ENCODE data around the gene EDEM3. TPM values are rescaled to one million over a fixed set of nuclear protein-coding genes. Genes with fewer than 3 reads are reported as not detected.

The EDEM3 gene
- total RNA-seq, 1 donor from 2014 or later = 37.5 TPM

GRCh38 chr1:184673305-184673704 is 81.4 kb downstream of the EDEM3 start:
- H3K27me3 Mint-ChIP-seq = peaks cover 8% of the 10 kb centered on the region
- H3K36me3 Mint-ChIP-seq (ENCODE audit: insufficient read depth) = no peaks in the 10 kb centered on the region
- H3K9me3 Mint-ChIP-seq (ENCODE audit: low read depth) = peaks cover 6% of the 10 kb centered on the region
- peaks cover 28% of the 10 kb centered on the region for H3K4me1 Mint-ChIP-seq (ENCODE audit: low read depth)
- no peak for TF ChIP-seq CTCF (IDR thresholded peaks at IDR 0.05; ENCODE audit: unreplicated experiment)
- H3K4me3 Mint-ChIP-seq (ENCODE audit: low read depth) = no peak overlapping the region
- H3K27ac Mint-ChIP-seq = no peak overlapping the region
- no peak for DNase-seq (ENCODE audit: low spot score, unreplicated experiment)

- Mint-ChIP-seq H3K4me1 (ENCODE audit: low read depth) (peaks cover 28% of the 10 kb centered on the region), H3K27me3 (peaks cover 8% of the 10 kb centered on the region), H3K4me3 (ENCODE audit: low read depth) (peak overlapping the region; percentile 52), H3K27ac (peak overlapping the region; percentile 87), H3K36me3 (ENCODE audit: insufficient read depth) (no peaks in the 10 kb centered on the region), H3K9me3 (ENCODE audit: low read depth) (peaks cover 6% of the 10 kb centered on the region)
- no peak for TF ChIP-seq CTCF (IDR thresholded peaks at IDR 0.05; ENCODE audit: unreplicated experiment)
- DNase-seq (ENCODE audit: low spot score, unreplicated experiment) = no peak
Observed at GRCh38 chr1:184672013-184672726, 82.5 kb downstream of the EDEM3 start.

DNA sequence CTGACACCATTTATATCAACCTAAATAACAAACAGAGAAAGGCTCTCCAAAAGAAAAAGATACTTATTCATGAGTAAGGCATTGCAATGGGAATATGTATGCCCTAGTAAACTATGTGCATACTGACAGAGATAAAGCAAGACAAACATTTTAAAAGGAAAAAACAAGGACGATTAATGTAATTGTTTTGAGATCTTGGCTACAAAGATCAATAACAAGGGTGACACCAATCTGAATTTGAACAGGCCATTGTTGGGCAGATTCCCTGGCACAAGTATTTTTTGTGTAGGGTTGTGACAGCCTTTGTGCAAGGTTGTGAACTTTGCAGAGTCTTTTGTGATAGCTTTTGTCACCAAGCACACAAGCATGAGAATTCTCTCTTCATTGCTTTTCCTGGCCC is 85.3 kb downstream of the EDEM3 start:
- H3K4me1 Mint-ChIP-seq (ENCODE audit: low read depth) = peaks cover 31% of the 10 kb centered on the region
- H3K9me3 Mint-ChIP-seq (ENCODE audit: low read depth) = peaks cover 6% of the 10 kb centered on the region
- no peak for TF ChIP-seq CTCF (IDR thresholded peaks at IDR 0.05; ENCODE audit: unreplicated experiment)
- no peak overlapping the region for H3K27ac Mint-ChIP-seq
- no peak overlapping the region for H3K4me3 Mint-ChIP-seq (ENCODE audit: low read depth)
- peaks cover 26% of the 10 kb centered on the region for H3K27me3 Mint-ChIP-seq
- H3K36me3 Mint-ChIP-seq (ENCODE audit: insufficient read depth) = no peaks in the 10 kb centered on the region
- no peak for DNase-seq (ENCODE audit: low spot score, unreplicated experiment)

DNA sequence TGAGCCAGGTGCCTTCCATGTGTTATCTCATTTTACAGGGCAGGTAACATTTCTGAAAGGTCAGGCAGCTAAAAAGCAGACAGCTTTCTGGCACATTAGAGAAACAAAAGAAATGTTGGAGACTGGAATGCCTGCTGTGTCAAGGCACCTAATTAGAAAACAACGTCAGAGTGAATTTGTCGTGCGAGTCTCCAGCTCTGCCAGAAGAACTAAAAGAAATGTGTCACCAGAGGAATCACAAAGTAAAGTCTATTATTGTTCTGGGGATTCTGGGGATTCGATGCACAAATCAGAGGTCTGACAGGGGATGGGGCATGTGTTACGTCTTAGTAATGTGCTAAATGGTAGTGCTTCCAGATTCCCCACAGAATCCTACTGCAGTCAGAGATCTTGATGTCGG is 89.3 kb downstream of the EDEM3 start:
- DNase-seq (ENCODE audit: low spot score, unreplicated experiment) = no peak
- H3K27me3 Mint-ChIP-seq = peaks cover 35% of the 10 kb centered on the region
- no peak overlapping the region for H3K27ac Mint-ChIP-seq
- no peak overlapping the region for H3K4me3 Mint-ChIP-seq (ENCODE audit: low read depth)
- H3K4me1 Mint-ChIP-seq (ENCODE audit: low read depth) = peaks cover 18% of the 10 kb centered on the region
- no peaks in the 10 kb centered on the region for H3K9me3 Mint-ChIP-seq (ENCODE audit: low read depth)
- no peaks in the 10 kb centered on the region for H3K36me3 Mint-ChIP-seq (ENCODE audit: insufficient read depth)
- TF ChIP-seq CTCF (IDR thresholded peaks at IDR 0.05; ENCODE audit: unreplicated experiment) = no peak

GRCh38 chr1:184664661-184665060 is 90.0 kb downstream of the EDEM3 start:
- no peak overlapping the region for H3K4me3 Mint-ChIP-seq (ENCODE audit: low read depth)
- no peak for TF ChIP-seq CTCF (IDR thresholded peaks at IDR 0.05; ENCODE audit: unreplicated experiment)
- no peaks in the 10 kb centered on the region for H3K9me3 Mint-ChIP-seq (ENCODE audit: low read depth)
- no peak overlapping the region for H3K27ac Mint-ChIP-seq
- peaks cover 15% of the 10 kb centered on the region for H3K4me1 Mint-ChIP-seq (ENCODE audit: low read depth)
- H3K27me3 Mint-ChIP-seq = peaks cover 35% of the 10 kb centered on the region
- H3K36me3 Mint-ChIP-seq (ENCODE audit: insufficient read depth) = no peaks in the 10 kb centered on the region
- no peak for DNase-seq (ENCODE audit: low spot score, unreplicated experiment)
